Measurements from ENCODE around the gene FHAD1. TPM values are rescaled to one million over a fixed set of nuclear protein-coding genes. Genes with fewer than 3 reads are reported as not detected.

FHAD1 gene
- total and polyA plus RNA-seq, 9 of the 15 experiments (the other 6 are each of a cell fraction or from before 2014, with no cell fraction given) = 0.32 to 2.1 (median 1.5) TPM; not detected in 1

DNA sequence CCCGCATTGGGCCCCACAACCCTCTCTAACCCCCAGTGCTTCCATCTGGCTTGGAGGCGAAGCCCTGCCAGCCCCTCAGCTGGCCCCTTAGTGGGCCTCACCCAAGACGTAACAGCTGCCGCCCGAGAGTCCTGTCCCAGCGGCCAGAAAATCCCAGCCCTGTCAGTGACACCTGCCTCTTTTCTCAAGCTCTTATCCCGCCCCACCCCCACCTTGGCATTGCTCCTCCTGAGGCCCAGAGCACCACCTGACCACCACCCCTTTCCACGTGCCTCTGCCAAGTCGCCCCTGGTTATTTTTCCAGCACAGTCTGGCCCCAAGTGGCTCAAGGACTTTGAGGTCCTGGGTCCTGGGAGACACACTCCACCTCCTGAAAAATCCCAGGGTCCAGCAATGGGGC lies 185.3 kb downstream of the FHAD1 start:
- ChIA-PET POLR2A (interaction anchor here (0.6 to 2.2 kb wide), 6 partner anchors 11 to 1698 kb away, joined by 3 to 12 read pairs (median 4); no protein-coding TSS in a partner anchor), CTCF (ENCODE audit: low intra/inter-chr PET ratio) (interaction anchor here (0.6 to 2.9 kb wide), 4 partner anchors 104 to 190 kb away, joined by 3 to 11 read pairs (median 4); no protein-coding TSS in a partner anchor)
- no peaks in the 10 kb centered on the region for H3K79me2 ChIP-seq (ENCODE audit: control insufficient read depth, insufficient read depth, low read length)
- H3K4me2 ChIP-seq (ENCODE audit: insufficient read depth, low read length) = no peak overlapping the region
- BruUV-seq (replicated peaks) = no TSS peak
- H4K20me1 ChIP-seq (replicated peaks; ENCODE audit: control insufficient read depth, insufficient read depth, low read length) = peaks cover 8% of the 10 kb centered on the region; the same call in 1 of the 2 replicates
- H3K4me1 ChIP-seq (replicated peaks in 1 of 2; ENCODE audit: control insufficient read depth in 2 of 2, insufficient read depth in 2 of 2, low read length in 2 of 2) = peaks cover 4 to 28% of the 10 kb centered on the region in 2 experiments; a peak in 3 of 5 replicates
- no peaks in the 10 kb centered on the region for H3K27me3 ChIP-seq (ENCODE audit: control insufficient read depth in 2 of 2, insufficient read depth in 2 of 2, low read length in 2 of 2)
- H3K36me3 ChIP-seq (ENCODE audit: control insufficient read depth, insufficient read depth, low read length) = peaks cover 20% of the 10 kb centered on the region; the same call in 2 of the 3 replicates
- TF ChIP-seq GTF2A2 (tag; IDR thresholded peaks at IDR 0.05) (no peak), RAD51 (IDR thresholded peaks at IDR 0.05; ENCODE audit: borderline replicate concordance, low read depth) (no peak), POLR2G (IDR thresholded peaks at IDR 0.05; ENCODE audit: low read depth, low read length) (peak; percentile 71), ZBTB8A (IDR thresholded peaks at IDR 0.05; ENCODE audit: partially characterized antibody) (no peak), POLR2AphosphoS5 (IDR thresholded peaks at IDR 0.05; ENCODE audit: control insufficient read depth, insufficient read depth, low read depth, low read length) (0 out of 2 replicates have a peak, but pooled peaks have one; percentile 3), NFYB (IDR thresholded peaks at IDR 0.05; ENCODE audit: extremely low read depth, insufficient read length) (no peak), RBM34 (IDR thresholded peaks at IDR 0.05; ENCODE audit: borderline replicate concordance, insufficient read depth, low read length) (no peak), RFX7 (CRISPR knock-in tag; IDR thresholded peaks at IDR 0.05) (no peak), HMG20B (CRISPR knock-in tag; IDR thresholded peaks at IDR 0.05) (no peak)
- TF ChIP-seq, protein P1, sequence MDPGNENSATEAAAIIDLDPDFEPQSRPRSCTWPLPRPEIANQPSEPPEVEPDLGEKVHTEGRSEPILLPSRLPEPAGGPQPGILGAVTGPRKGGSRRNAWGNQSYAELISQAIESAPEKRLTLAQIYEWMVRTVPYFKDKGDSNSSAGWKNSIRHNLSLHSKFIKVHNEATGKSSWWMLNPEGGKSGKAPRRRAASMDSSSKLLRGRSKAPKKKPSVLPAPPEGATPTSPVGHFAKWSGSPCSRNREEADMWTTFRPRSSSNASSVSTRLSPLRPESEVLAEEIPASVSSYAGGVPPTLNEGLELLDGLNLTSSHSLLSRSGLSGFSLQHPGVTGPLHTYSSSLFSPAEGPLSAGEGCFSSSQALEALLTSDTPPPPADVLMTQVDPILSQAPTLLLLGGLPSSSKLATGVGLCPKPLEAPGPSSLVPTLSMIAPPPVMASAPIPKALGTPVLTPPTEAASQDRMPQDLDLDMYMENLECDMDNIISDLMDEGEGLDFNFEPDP (CRISPR knock-in tag; IDR thresholded peaks at IDR 0.05) = no peak
- TF ChIP-seq, protein P2, sequence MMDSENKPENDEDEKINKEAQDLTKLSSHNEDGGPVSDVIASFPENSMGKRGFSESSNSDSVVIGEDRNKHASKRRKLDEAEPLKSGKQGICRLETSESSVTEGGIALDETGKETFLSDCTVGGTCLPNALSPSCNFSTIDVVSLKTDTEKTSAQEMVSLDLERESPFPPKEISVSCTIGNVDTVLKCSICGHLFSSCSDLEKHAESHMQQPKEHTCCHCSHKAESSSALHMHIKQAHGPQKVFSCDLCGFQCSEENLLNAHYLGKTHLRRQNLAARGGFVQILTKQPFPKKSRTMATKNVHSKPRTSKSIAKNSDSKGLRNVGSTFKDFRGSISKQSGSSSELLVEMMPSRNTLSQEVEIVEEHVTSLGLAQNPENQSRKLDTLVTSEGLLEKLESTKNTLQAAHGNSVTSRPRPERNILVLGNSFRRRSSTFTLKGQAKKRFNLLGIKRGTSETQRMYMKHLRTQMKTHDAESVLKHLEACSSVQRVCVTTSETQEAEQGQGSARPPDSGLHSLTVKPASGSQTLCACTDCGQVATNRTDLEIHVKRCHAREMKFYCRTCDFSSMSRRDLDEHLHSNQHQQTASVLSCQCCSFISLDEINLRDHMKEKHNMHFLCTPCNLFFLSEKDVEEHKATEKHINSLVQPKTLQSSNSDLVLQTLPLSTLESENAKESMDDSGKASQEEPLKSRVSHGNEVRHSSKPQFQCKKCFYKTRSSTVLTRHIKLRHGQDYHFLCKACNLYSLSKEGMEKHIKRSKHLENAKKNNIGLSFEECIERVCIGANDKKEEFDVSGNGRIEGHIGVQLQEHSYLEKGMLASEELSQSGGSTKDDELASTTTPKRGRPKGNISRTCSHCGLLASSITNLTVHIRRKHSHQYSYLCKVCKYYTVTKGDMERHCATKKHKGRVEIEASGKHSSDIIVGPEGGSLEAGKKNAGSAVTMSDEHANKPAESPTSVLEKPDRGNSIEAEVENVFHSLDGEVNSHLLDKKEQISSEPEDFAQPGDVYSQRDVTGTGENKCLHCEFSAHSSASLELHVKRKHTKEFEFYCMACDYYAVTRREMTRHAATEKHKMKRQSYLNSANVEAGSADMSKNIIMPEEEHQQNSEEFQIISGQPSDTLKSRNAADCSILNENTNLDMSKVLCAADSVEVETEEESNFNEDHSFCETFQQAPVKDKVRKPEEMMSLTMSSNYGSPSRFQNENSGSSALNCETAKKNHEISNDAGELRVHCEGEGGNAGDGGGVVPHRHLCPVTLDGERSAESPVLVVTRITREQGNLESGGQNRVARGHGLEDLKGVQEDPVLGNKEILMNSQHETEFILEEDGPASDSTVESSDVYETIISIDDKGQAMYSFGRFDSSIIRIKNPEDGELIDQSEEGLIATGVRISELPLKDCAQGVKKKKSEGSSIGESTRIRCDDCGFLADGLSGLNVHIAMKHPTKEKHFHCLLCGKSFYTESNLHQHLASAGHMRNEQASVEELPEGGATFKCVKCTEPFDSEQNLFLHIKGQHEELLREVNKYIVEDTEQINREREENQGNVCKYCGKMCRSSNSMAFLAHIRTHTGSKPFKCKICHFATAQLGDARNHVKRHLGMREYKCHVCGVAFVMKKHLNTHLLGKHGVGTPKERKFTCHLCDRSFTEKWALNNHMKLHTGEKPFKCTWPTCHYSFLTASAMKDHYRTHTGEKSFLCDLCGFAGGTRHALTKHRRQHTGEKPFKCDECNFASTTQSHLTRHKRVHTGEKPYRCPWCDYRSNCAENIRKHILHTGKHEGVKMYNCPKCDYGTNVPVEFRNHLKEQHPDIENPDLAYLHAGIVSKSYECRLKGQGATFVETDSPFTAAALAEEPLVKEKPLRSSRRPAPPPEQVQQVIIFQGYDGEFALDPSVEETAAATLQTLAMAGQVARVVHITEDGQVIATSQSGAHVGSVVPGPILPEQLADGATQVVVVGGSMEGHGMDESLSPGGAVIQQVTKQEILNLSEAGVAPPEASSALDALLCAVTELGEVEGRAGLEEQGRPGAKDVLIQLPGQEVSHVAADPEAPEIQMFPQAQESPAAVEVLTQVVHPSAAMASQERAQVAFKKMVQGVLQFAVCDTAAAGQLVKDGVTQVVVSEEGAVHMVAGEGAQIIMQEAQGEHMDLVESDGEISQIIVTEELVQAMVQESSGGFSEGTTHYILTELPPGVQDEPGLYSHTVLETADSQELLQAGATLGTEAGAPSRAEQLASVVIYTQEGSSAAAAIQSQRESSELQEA (IDR thresholded peaks at IDR 0.05; ENCODE audit: low read depth) = no peak
- no peak overlapping the region for H3K27ac ChIP-seq (ENCODE audit: extremely low read depth, low read depth, low read length)
- no peak overlapping the region for H3K4me3 ChIP-seq
- intact Hi-C loops (cut with micrococcal nuclease) = loop anchor here (10.0 kb wide), 1 partner anchor 278 kb away; the partner anchor contains the start of gene TMEM51
- 53% methylated on average over 8 of the region's 9 CpGs for WGBS (ENCODE audit: insufficient coverage, low coverage, missing lambda C conversion rate)
- DNase-seq (ENCODE audit: extremely low read depth in 1 of 4, low spot score in 3 of 4) (no peak), FAIRE-seq (no peak), ATAC-seq (no peak)
- H2AFZ ChIP-seq (ENCODE audit: low read depth, low read length) = no peak overlapping the region
- in situ Hi-C loops (cut with MboI) = loop anchor here (5.0 kb wide), 1 partner anchor 280 kb away; the partner anchor contains the start of gene TMEM51
- no peaks in the 10 kb centered on the region for H3K9me1 ChIP-seq (ENCODE audit: control insufficient read depth, insufficient read depth, low read length)
- 0 out of 4 replicates have a peak overlapping the region, but pooled peaks of 1 of the 2 experiments have one; percentile 39 for H3K9ac ChIP-seq (ENCODE audit: insufficient read depth in 1 of 2, low read depth in 2 of 2, low read length in 2 of 2)
- no peaks in the 10 kb centered on the region for H3K9me3 ChIP-seq (replicated peaks; ENCODE audit: control insufficient read depth, insufficient read depth, low read depth, low read length)

Data from K562 (cell line).